ENCODE measurements around the gene OLFML1.

OLFML1 gene

DNA sequence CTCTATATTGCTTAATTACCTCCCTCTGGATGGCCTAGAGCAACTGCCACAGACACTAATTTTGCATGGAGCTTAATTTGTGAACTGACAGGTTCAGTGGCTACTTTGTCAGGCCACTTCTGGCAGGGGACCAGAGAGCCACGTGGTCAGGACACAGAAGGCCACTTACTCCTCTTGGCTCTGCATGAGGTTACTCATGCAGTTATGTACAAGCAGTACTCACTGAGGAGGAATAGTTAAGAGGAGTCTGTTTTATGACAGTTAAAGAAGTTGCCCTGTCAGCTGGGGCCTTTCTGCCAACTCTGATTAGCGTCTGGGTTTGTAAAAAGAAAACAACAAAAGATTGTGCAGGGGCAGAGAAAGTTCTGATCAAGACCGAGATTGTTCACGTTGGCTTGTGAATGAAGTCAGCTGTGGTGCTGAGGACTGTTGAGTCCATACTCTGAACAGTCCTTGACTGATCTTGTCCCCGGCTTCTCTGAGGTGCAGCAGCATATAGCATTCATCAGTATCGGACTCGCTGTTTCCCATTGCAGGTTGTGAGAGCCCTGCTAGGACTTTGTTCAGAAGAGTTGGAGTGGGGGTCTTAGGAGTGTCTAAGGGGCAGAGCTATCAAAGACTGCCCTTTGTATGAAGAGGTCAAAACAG is 69.9 kb downstream of the OLFML1 start:
- DNase-seq (ENCODE audit: insufficient read length, low spot score): no peak
- FAIRE-seq: no peak

DNA sequence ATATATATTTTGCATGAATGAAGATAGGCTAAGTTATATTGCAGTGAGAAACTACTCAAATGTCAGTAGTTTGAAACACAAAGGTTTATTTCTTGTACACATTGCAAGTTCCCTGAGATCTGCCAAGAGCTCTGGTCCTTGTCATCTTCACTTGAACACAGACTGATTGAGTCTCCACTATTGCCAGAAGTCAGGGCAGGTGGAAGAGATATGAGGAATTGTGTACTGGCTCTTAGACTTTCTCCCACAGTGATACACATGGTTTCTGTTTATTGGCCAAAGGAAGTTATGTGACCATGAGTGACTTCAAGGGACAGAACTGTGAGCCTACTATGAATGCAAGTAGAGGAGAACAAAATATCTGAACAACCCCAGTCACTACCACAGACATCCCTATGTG is 72.7 kb downstream of the OLFML1 start:
- FAIRE-seq (no peak), DNase-seq (ENCODE audit: insufficient read length, low spot score) (no peak)

DNA sequence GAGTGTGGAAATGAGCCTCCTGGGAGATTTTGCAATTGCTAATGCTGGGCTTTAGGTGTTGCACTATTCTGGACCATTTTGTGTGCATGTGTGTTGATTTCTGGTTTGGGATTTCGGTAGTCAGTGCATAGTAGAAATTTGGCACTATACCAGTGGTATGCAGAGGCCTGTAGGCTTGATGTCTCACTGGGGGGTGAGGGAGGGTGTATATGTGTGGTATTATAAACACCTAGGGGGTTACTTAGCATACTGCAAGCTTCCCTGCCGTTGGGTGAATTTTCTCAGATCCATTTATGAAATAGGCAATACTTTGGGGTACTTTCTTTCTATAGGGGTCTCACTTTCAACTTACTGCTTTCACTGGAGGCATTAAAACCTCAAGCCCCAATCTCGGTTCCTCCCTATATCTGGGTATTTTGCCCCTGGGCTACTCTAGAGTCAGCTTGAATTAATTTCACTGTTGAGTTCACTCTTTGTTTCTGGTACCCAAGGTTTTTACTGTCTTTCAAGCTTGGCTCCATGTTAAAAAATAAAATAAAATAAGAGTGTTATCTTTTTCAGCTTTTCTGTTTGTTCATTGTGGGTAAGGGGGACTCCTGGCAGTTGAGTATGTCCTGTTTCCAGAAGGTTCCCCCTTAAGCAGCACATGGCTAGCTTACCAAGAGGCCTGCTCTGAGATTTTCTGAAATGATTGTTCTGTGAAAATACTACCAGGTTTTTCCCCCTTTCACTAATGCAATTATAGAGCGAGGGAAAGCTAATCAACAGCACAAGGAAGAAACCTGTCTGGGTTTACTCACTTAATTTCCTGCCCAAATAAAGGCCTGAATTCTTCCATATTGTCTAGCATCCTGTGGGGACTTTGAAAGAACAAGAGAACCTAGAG is 74.3 kb downstream of the OLFML1 start:
- FAIRE-seq (no peak), DNase-seq (ENCODE audit: insufficient read length, low spot score) (no peak)
